HepG2 (cell line): ENCODE measurements around the gene FAM193A. TPM values are rescaled to one million over a fixed set of nuclear protein-coding genes. Genes with fewer than 3 reads are reported as not detected.
A peak's percentile ranks its signal among the peaks of the same experiment; 100 is the strongest.

Experiments used
- DZIP1 ChIP-seq: sonication (generic); formaldehyde crosslinking; IDR thresholded peaks from 2 replicates; pipeline ENCODE4 v1.5.0; 2020; ENCODE audit warnings: mild to moderate bottlenecking, missing genetic modification reagents
- GTF3A ChIP-seq: sonication (generic); formaldehyde crosslinking; conservative IDR thresholded peaks from 2 replicates; pipeline ENCODE4 v1.4.0; 2020; ENCODE audit warnings: mild to moderate bottlenecking, missing genetic modification reagents
- HOXA7 ChIP-seq: sonication (generic); formaldehyde crosslinking; IDR thresholded peaks from 2 replicates; pipeline ENCODE4 v1.8.1; 2022; ENCODE audit warnings: mild to moderate bottlenecking, missing genetic modification reagents, moderate library complexity
- MEIS1 ChIP-seq: sonication (generic); formaldehyde crosslinking; IDR thresholded peaks from 2 replicates; pipeline ENCODE4 v1.9.0; 2021; ENCODE audit warnings: mild to moderate bottlenecking, missing genetic modification reagents, moderate library complexity, borderline replicate concordance
- NAIF1 ChIP-seq: sonication (generic); formaldehyde crosslinking; IDR thresholded peaks from 2 replicates; pipeline ENCODE4 v1.5.0; 2020; ENCODE audit warnings: mild to moderate bottlenecking, missing genetic modification reagents, borderline replicate concordance
- PAF1 ChIP-seq: IDR thresholded peaks from 2 replicates; pipeline ENCODE4 v1.6.1; 2016; ENCODE audit warnings: missing genetic modification reagents, missing compliant biosample characterization
- POLR2AphosphoS2 ChIP-seq: IDR thresholded peaks from 2 replicates; pipeline ENCODE4 v1.6.1; 2011; ENCODE audit warnings: low read depth, low read length, improper control_type of control experiment
- REXO4 ChIP-seq: sonication (generic); formaldehyde crosslinking; IDR thresholded peaks from 2 replicates; pipeline ENCODE4 v1.8.0; 2022; ENCODE audit warnings: missing genetic modification reagents, mild to moderate bottlenecking, borderline replicate concordance
- THYN1 ChIP-seq: sonication (generic); formaldehyde crosslinking; IDR thresholded peaks from 2 replicates; pipeline ENCODE4 v1.8.1; 2023; ENCODE audit warnings: low read depth, mild to moderate bottlenecking, moderate library complexity, missing genetic modification reagents, borderline replicate concordance
- ZFY ChIP-seq: sonication (generic); formaldehyde crosslinking; IDR thresholded peaks from 2 replicates; pipeline ENCODE4 v1.4.0; 2020; ENCODE audit warnings: missing genetic modification reagents
- ZMYM4 ChIP-seq: sonication (generic); formaldehyde crosslinking; IDR thresholded peaks from 2 replicates; pipeline ENCODE4 v1.8.1; 2023; ENCODE audit warnings: mild to moderate bottlenecking, missing genetic modification reagents
- ZNF567 ChIP-seq: sonication (generic); formaldehyde crosslinking; IDR thresholded peaks from 2 replicates; pipeline ENCODE4 v1.8.1; 2023; ENCODE audit warnings: mild to moderate bottlenecking, missing genetic modification reagents, borderline replicate concordance
- ZNF703 ChIP-seq: sonication (generic); formaldehyde crosslinking; IDR thresholded peaks from 2 replicates; pipeline ENCODE4 v1.5.1; 2020; ENCODE audit warnings: missing genetic modification reagents, mild to moderate bottlenecking, moderate library complexity, borderline replicate concordance
- polyA plus RNA-seq, 8 experiments: library from polyadenylated mRNA; depleted of rRNA in 3 of 8; stranded (reverse) in 7 of 8; unstranded in 1 of 8; fragments of >200 nt; fragmentation: Illumina TruSeq in 4 of 8; extraction: Trizol in 4 of 8; gene quantifications; 2 replicates each; pipeline versions ENCODE4 v1.2.1 to v1.2.3, GENCODE V29; 2011 to 2016; ENCODE audit warnings: low read depth in 4 of 8, missing spikeins in 1 of 8, mixed read lengths in 1 of 8; ENCODE audit not compliant: insufficient read depth in 1 of 8
- total RNA-seq, 5 experiments: library from RNA; depleted of rRNA; stranded (reverse); fragments of >200 nt; fragmentation: Illumina TruSeq; extraction: Trizol; gene quantifications; 2 replicates each; pipeline ENCODE4 v1.2.3, GENCODE V29; 2016; ENCODE audit warnings: low read depth in 1 of 5
- TF ChIP-seq, protein P1 (sequence below): sonication (generic); formaldehyde crosslinking; conservative IDR thresholded peaks from 2 replicates; pipeline ENCODE4 v1.8.0; 2022; ENCODE audit warnings: missing genetic modification reagents
- TF ChIP-seq, protein P2 (sequence below): sonication (generic); formaldehyde crosslinking; IDR thresholded peaks from 2 replicates; pipeline ENCODE4 v1.4.0; 2020; ENCODE audit warnings: mild to moderate bottlenecking, missing genetic modification reagents
- TF ChIP-seq, protein P3 (sequence below): sonication (generic); formaldehyde crosslinking; IDR thresholded peaks from 2 replicates; pipeline ENCODE4 v1.8.1; 2023; ENCODE audit warnings: missing genetic modification reagents, mild to moderate bottlenecking, borderline replicate concordance
- TF ChIP-seq, protein P4 (sequence below): sonication (generic); formaldehyde crosslinking; IDR thresholded peaks from 2 replicates; pipeline ENCODE4 v1.4.0; 2020; ENCODE audit warnings: missing genetic modification reagents

The FAM193A gene
- total and polyA plus RNA-seq, 2 of the 13 experiments (the other 11 are each of a cell fraction or from before 2014, with no cell fraction given), result 5.7 to 8.7 TPM

DNA sequence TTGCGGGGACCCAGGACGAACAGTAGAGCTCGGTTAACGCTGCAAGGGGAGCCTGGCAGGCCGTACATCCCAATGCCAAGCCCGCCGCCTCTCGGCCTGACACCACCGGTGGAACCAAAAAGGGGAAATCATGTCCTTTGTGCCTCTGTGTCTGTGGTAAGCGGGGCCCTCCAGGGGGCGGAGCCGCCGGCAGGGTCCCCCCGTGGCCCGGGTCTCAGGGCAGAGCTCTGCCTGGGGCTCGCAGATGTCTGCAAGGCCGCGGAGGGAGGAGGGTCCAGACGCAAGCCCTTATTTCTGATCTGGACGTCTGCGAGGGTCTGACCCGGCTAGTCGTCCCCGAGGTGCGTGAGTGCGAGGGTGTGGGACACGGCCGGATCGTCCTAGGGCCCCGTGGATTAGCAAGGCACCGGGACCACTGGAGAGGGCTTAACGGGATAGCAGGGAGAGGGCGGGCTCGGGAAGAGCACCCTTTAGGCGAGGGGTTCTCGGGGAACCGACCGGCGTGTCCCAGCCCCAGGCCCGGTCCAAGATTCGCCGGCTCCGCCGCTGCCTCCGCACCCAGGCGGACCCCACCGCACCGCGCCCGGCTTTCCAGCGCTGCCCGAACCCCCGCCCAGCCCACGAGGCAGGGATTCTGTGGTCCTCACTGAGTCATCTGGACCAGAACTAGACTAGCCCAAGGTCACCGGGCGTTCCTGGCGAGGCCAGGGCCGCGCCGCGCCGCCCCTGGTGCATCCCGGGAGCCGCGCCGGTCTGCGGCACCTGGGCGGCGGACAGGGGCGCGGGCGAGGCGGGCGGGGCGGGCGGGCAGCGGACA, 863 bp upstream of the FAM193A start (continued):
- TF ChIP-seq, protein P1, sequence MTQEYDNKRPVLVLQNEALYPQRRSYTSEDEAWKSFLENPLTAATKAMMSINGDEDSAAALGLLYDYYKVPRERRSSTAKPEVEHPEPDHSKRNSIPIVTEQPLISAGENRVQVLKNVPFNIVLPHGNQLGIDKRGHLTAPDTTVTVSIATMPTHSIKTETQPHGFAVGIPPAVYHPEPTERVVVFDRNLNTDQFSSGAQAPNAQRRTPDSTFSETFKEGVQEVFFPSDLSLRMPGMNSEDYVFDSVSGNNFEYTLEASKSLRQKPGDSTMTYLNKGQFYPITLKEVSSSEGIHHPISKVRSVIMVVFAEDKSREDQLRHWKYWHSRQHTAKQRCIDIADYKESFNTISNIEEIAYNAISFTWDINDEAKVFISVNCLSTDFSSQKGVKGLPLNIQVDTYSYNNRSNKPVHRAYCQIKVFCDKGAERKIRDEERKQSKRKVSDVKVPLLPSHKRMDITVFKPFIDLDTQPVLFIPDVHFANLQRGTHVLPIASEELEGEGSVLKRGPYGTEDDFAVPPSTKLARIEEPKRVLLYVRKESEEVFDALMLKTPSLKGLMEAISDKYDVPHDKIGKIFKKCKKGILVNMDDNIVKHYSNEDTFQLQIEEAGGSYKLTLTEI, result no peak
- TF ChIP-seq ZNF703 (CRISPR knock-in tag) (no peak), ZFY (CRISPR knock-in tag) (peak; percentile 84; the same call in 1 of the 2 replicates), HOXA7 (no peak), MEIS1 (CRISPR knock-in tag) (no peak), THYN1 (CRISPR knock-in tag) (no peak), REXO4 (no peak), ZMYM4 (CRISPR knock-in tag) (no peak), GTF3A (no peak), POLR2AphosphoS2 (no peak), PAF1 (CRISPR knock-in tag) (no peak), ZNF567 (CRISPR knock-in tag) (no peak), NAIF1 (CRISPR knock-in tag) (no peak), DZIP1 (no peak)
- TF ChIP-seq, protein P2, sequence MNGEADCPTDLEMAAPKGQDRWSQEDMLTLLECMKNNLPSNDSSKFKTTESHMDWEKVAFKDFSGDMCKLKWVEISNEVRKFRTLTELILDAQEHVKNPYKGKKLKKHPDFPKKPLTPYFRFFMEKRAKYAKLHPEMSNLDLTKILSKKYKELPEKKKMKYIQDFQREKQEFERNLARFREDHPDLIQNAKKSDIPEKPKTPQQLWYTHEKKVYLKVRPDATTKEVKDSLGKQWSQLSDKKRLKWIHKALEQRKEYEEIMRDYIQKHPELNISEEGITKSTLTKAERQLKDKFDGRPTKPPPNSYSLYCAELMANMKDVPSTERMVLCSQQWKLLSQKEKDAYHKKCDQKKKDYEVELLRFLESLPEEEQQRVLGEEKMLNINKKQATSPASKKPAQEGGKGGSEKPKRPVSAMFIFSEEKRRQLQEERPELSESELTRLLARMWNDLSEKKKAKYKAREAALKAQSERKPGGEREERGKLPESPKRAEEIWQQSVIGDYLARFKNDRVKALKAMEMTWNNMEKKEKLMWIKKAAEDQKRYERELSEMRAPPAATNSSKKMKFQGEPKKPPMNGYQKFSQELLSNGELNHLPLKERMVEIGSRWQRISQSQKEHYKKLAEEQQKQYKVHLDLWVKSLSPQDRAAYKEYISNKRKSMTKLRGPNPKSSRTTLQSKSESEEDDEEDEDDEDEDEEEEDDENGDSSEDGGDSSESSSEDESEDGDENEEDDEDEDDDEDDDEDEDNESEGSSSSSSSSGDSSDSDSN (CRISPR knock-in tag), result peak; percentile 90
- TF ChIP-seq, protein P3, sequence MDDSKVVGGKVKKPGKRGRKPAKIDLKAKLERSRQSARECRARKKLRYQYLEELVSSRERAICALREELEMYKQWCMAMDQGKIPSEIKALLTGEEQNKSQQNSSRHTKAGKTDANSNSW (CRISPR knock-in tag), result 0 out of 2 replicates have a peak, but pooled peaks have one; percentile 22
- TF ChIP-seq, protein P4, sequence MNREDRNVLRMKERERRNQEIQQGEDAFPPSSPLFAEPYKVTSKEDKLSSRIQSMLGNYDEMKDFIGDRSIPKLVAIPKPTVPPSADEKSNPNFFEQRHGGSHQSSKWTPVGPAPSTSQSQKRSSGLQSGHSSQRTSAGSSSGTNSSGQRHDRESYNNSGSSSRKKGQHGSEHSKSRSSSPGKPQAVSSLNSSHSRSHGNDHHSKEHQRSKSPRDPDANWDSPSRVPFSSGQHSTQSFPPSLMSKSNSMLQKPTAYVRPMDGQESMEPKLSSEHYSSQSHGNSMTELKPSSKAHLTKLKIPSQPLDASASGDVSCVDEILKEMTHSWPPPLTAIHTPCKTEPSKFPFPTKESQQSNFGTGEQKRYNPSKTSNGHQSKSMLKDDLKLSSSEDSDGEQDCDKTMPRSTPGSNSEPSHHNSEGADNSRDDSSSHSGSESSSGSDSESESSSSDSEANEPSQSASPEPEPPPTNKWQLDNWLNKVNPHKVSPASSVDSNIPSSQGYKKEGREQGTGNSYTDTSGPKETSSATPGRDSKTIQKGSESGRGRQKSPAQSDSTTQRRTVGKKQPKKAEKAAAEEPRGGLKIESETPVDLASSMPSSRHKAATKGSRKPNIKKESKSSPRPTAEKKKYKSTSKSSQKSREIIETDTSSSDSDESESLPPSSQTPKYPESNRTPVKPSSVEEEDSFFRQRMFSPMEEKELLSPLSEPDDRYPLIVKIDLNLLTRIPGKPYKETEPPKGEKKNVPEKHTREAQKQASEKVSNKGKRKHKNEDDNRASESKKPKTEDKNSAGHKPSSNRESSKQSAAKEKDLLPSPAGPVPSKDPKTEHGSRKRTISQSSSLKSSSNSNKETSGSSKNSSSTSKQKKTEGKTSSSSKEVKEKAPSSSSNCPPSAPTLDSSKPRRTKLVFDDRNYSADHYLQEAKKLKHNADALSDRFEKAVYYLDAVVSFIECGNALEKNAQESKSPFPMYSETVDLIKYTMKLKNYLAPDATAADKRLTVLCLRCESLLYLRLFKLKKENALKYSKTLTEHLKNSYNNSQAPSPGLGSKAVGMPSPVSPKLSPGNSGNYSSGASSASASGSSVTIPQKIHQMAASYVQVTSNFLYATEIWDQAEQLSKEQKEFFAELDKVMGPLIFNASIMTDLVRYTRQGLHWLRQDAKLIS (CRISPR knock-in tag), result no peak
